HG03108 (cell line): Measurements from ENCODE around the gene SOCS3.

Experiments
- ATAC-seq: cut with Tn5 transposase; IDR thresholded peaks from one replicate; pipeline ENCODE4 v1.9.1; 2021; ENCODE audit warnings: moderate library complexity; ENCODE audit not compliant: unreplicated experiment

SOCS3 gene

DNA sequence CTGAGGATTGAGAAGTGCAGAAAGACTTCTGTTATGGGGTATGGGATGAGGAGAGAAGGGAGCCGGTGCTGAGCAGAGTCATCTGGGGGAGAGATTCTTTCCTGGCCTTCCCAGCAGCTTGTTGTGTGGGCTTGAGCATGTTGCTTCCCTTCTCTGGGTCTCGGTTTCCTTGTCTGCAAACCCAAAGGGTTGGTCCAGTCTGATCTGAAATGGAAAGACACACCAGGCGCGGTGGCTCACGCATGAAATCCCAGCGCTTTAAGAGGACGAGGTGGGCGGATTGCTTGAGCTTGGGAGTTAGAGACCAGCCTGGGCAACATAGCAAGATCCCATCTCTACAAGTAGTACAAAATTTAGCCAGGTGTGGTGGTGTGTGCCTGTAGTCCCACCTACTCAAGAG is 6.0 kb downstream of the SOCS3 start:
- ATAC-seq, result no peak

DNA sequence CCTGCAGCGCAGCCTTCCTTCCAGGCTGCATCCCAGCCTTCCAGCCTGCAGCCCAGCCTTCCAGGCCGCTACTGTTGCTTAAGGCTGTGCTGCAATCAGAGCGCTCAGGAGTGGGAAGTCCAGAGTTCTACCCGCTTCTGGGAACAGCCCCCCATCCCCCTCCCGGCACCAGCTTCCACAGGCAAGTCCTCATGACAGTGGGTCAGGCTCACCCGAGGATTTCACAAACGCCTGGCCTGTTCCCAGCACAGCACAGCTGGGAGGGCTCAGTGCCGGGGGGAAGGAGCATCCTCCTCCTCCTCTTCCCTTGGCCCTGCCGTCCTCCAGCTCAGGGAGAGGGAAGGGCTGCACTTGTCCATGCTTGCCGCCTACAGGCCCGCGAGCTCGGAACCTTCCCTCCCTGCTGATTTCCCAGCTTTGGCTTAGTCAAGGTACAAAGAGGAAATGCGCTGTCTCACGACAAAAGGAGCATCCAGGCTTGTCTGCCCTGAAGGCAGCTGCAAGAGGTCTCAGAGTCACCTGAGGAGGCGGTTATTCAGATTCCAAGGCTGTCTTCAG is 8.3 kb downstream of the SOCS3 start:
- ATAC-seq, result no peak

DNA sequence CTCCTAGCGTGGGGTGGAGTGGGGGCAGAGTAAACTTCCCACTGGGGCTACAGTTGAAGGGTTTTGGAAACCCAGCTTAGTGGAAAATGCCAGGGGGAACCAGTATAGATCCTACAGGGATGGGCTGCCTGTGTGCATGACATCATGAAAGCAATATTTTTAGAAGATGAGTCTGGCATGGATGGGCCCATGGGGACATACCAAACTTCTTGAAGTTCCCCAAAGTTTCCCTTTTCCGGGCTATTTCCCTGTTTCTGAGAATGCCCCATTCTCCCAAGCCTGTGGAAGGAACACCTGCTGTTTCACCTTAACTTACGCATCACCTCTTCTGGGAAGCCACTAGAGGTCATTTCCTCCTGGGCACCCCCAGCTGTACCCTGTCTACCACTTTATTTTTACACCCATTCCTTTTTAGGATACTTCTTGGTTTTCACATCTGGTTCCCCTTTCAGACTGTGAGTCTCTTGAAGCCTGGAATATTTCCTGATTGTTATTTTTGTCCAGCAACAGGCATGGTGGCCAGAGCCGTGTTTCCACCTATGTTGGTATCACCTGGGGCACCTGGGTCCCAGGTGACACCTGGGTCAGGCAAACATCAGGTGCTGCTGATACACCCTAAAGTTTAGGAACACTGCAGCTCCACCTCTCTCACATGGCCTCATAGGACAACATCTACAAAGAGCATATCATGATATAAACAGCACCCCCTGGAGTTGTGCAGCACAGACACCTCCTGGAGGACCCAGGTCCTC is 9.8 kb downstream of the SOCS3 start:
- no peak for ATAC-seq

DNA sequence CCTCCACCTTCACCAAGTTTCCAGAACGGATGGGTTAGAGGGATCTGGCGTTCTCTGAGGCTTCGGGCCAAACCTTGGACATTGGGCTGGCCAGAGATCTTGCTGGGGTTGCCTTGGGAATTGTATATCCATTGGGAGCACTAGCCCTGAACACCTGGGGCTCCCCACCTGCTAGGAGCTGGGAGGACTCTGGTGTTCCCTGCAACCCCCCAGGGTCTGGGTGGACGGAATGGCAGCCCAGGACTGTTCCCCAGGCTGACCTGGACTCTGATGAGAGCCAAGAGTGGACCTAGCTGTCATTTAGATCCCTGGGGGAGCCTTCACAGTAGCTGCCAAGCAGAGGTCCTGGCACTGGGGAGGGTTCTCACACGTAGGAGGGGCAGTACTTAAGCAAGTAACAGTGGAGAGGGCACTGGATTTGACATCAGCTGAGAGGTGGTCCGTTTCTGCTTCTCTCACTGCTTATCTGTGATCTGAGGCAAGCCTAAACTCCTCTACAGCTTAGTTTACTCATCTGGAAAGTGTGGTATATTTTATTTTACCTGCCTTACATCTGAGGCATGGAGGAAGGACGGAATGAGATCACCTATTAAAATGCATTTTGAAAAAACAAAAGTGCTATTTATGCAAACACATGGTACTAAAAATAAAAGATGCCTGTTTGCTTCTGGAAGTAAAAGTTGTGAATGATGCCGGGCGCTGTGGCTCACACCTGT is 11.7 kb downstream of the SOCS3 start:
- ATAC-seq, result no peak

DNA sequence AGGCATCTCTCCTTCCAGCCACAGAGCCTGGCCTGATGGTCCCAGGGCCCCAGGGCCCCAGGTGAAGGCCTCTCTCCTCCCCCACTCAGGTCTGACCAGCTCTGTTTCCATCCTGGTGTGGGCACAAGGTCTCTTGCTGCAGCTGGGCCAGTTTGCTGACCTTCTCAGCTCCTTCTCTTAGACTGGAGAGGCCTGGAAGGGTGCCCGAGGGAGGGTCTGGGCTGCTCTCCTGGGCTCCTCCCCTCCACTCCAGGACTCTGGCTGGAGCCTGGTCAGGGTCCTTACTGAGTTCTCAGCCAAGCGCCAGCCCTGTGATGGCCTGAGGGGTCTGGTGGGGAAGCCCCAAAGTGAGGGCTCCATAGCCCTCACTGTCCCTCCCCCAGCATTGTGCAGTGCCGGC is 12.4 kb downstream of the SOCS3 start:
- no peak for ATAC-seq

DNA sequence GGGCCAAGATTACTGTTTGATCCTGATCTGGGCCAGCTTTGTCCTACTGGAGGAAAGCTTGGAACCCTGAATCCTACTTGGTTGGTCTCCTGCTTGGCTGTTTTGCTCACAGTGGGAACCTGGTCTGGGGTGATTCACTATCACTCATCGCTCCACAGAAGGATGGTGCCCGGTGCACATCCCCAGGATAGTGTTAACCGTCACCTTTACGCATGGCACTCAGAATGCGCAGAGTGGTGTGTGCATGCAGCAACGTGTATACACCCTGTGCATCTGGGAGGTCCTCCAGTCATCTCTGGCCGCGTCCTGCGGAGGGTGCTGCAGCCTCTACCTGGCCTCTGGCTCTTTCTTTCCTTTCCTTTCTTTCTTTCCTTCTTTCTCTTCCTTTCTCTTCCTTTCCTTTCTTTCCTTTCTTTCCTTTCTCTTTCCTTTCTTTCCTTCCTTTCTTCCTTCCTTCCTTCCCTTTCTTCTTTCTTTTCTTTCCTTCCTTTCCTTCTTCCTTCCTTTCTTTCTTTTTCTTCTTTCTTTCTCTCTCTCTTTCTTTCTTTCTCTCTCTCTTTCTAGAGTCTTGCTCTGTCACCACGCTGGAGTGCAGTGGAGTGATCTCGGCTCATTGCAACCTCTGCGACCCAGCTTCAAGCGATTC is 13.1 kb downstream of the SOCS3 start:
- ATAC-seq, result no peak

DNA sequence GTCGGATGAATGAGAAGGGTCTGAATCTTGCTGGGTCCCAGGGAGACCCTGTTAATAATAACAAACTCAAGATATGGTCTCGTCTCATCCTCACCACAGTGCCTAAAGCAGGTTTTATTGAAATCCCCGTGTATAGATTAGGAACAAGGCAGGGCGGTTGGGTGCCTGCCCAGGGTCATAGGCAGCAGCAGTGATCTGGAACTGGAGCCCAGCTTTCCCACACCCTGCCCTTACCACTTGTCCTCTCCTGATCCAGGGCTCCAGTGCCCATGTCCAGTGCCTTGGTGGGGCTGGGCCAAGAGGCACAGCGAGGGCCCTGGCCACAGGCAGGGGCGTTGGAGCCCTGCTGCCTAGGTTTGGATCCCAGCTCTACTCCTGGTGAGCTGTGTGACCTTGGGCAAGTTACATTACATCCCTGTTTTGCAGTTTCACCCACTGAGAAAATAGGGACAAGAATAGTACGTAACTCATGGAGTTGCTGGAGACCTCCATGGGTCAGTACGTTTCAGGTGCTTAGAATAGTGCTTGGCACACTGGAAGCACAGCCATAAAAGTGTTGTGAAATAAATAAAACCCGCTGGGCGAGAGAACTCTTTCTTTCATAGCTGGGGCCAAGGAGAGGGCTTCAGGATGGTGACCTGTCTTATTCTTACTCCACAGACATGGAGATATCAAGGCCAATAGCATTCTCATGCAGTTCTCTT is 13.9 kb downstream of the SOCS3 start:
- no peak for ATAC-seq

DNA sequence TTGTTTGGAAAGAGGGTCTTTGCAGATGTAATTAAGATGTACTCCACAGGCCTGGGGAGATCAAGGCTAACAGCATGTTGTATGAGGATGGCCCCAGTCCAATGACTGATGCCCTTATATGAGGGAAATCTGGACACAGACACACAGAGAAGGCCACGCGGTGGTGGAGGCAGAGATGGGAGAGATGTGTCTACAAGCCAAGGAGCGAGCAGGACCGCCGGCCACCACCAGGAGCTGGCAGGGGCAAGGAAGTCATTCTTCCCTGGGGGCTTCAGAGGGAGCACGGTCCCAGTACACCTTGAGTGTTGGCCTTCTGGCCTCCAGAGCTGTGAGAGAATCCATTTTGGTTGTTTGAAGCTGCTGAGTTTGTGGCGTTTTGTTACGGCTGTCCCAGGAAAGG is 14.7 kb downstream of the SOCS3 start:
- no peak for ATAC-seq

DNA sequence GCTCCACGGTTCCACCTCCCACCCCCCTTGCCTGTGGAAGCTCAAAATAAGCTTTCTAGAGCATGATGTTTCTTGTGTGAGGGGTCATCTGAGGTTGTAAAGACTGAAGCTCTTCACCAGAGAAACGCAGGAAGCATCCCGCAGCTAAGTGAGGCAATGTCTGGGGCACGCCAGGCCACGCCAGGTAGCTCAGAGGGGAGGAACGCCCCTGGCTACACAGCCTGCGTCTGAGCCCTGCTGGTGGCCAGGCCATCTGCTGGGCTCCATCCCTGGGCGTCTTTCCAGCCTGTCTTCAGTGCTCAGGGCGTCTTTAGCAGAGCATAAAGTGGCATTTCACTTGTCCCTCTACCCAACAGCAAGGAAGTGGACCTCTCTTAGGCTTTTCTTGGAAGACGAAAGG is 15.2 kb downstream of the SOCS3 start:
- ATAC-seq, result no peak

DNA sequence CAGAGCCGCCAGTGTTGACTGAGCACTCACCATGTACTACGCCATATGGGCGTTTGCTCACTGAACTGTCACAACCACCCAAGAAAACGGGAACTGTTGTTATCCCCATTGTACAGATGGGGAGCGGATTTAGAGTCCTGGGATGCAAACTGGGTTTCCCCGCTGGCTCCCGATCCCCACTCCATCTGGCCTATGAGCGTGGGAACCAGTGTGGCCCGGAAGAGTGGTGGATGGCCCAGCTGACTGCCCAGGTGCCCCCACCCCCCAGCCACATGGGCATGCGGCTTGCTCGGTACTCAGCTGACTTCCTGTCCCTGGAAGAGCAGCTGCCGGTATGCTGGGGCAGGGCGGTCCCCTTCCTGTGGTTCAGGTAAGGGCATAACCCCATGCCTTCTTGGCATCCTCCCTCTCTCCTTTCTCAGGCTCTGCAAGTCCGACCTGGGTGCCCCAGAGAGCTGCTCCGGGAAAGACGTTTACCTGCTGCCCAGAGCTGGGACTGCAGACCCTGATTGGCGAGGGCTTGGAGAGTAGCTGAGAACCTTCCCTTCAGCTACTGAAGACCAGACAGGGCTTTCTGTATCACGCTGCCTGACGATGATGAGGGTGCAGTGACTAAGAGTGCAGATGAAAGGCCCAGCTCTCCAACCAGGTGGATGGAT is 16.2 kb downstream of the SOCS3 start:
- ATAC-seq, result peak; percentile 44

DNA sequence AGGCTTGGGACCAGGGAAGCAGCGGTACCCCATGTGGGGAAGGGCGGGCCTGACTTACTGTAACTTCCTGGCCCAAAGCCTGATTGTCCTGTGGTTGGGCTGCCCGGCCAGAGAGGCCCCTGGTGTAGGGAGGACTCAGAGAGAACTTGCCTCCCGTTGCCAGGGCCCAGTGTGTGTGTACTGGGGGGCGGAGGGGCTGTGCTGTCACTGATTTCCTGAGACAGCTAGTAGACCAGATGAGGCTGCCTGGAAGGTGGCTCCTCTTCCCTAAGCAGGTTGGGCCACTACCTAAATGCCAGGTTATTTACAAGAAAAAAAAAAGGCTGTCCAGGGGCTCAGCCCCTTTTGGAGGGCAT is 16.7 kb downstream of the SOCS3 start:
- no peak for ATAC-seq

DNA sequence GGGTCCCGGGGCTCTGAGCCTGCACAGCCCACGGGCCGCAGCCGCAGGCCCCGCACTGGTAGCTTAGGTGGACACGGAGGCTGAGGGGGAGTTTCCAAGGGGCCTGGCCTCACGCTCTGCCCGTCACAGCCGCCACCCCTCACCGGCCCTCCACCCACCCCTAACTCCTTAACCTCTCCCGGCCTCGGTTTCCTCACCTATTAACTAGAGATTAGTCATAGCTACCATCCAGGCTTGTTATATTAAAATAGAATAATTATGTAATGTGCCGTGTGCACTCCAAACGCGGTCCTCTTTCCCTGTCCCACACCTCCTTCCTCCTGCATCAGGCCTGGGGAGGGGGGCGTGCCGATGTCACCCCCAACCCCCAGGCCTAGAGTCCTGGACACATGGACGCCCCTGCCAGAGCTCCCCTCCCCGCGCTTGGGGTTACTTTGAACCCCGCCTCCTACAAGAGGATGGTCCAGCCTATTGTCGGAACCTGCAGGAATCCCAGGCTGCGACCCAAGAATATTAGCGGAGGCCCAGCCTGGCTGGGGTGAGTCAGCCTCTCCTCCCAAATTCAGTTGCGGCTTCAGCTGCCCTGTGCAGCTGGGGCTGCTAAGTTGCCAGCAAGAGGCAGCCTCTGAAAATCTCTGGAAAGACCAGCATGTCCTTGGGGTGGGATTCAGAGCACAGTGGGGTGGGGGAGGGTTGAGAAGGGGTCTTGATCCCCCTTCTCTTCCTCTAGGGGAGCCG is 17.3 kb downstream of the SOCS3 start:
- ATAC-seq, result no peak

DNA sequence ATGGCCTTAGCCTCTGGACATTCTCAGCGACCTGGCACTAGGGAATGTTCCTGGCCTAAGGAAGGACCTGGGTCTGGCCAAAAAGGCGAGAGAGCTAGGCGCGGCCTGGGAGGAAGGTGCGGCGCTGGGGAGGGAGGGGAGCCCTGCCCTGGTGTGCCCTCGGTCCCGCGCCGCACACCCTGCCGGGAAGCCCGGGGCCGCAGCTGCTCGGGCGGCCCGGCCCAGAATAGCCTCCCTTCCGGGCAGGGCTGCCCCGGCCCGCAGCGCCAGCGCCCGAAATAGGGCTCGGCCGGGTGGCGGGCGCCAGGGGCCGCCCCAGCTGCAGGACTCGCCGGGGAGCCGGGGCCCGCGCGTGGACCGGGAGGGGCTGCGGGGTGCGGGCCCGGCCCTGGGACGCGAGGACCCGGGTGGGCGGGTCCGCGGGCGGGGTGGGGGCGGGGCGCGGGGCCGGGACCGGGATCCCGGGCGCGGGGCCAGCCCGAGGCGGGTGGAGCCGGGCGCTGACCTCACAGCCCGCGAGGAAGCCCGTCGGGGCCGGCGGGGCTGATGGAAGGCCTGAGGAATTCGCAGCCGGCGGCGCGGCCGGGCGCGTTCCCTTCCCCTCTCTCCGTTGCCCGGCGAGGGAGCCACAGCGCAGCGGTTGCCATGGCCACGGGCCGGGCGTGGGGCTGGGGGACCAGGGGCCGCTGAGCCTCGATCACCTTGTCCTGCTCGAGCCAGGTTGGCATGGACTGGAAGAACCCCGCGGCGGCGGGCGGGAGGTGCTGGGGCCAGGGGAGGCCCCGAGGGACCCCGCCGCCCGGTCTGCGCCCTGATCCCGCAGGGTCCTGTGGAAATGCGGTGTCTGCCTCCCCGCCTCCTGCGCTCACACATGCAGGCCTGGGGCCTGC is 18.1 kb downstream of the SOCS3 start:
- ATAC-seq, result no peak

DNA sequence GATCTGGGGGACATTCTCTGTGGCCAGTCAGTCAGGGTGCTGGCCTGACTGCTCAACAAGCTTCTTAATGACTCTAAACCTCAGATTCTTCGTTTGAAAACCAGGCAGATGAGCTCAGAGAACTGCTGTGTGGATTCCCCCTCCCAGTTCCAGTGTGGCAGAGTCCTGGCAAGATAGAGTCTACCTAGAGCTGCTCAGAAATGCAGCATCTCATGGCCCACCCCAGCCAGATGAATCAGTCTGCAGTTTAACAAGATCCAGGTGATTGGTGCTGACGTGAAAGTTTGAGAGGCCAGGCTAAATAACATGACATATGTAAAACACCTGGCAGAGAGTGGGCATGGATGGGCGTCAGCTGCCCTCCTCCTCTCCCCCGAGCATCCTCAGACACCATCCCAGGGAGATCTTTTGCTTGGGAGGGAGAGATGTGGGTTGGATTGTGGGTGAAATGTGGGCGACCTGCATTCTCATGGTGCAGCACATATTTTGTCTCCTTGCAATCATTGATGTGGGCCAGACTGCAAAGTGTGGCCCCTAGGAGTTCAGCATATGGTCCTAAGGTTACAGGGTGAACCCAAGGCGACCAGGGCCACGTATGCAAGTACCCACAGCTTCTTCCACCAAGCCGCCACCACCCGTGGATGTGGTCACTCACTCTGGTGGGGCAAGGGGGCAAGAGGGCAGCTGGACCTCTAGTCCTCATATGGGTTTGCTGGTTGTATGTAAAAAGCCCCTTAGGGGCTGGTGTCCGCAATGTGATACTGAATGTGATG is 19.5 kb downstream of the SOCS3 start:
- no peak for ATAC-seq

DNA sequence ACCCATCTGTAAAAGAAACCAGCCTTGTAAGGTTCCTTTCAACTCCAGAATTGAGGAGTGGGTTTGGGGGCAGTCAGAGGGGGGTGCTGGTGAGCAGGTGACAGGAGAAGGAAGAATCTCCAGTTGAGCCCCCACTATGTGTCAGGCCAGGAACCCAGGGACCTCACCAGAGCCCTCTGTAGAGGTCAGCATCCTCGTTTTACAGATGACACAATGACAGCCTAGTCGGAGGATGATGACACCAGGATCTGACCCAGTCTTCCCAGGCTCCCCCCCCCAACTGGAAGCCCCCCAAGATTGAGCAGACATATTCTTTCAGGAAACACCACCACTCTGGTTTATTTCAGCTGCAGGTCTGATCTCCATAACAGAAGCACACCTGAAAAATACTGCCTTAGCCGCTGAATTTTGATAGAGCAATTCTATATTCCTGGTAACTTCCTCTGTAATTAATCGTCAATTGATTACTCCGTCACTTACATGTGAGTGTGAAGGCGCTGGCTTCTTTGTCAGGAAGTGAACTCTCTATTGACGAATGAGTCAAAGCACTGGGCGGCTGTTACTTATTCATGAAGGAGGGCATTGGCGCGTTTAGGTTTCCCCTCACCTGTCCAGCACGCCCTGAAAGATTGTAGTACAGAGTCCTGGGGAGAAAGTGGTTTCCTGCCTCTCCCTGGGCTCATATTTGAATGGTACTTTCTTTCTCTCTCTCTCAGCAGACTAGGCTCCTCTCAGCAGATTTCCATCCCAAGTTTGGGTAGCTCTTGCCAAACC is 21.2 kb downstream of the SOCS3 start:
- ATAC-seq, result no peak

DNA sequence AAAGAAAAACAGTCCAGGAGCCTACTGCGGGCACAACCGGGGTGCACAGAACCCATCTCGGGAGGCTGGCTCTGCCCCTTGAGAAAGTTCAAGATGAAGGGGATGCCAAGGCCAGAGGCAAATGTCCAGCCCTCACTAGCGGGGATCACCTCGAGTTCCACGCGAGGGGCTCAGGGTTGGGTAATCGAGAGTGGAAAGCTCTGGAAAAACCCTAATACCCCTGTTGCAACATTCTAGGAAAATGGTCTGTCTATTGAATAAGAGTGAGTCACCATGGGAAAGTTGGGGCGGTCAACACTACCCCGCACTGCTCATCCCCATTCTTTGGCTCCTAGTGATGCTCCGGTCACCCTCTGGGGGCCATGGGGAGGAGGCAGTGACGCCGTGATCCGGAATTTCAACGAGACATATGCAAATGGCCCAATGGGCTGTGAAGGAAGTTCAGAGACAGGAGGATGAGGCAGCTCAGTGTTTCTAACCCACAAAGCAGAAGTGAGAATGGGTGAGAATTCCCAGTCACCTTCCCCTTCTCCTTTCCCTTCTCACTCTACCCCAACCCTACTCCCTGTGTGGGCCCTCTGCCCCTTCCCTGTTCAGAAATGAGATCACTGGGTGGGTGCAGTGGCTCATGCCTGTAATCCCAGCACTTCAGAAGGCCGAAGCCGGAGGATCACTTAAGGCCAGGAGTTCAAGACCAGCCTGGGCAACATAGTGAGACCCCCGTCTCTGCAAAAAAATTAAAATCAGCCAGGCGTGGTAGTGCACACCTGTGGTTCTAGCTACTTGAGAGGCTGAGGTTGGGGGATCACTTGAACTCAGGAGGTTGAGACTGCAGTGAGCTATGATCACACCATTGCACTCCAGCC is 22.4 kb downstream of the SOCS3 start:
- no peak for ATAC-seq

DNA sequence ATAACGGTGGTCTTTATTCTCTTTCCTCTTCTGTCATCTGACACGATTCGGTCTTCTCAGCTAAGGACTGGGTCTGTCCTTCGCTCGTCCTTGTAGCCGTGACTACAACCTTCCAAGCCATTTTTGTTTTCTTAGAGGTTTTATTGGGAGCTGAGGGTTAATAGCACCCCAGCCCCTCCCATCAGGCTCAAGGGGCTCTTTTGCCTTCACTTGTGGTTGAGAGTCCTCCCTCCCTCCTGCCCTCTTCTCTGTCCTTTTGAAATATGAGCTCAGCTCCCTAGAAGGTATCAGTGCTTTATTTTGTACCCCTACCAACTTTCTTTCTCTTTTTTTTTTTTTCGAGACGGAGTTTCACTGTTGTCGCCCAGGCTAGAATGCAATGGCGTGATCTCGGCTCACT is 24.7 kb downstream of the SOCS3 start:
- no peak for ATAC-seq
